ENCODE measurements around the gene SFMBT2.
"Not testable (repeated sequence)": the region's sequence is repeated elsewhere in the genome, so short reads cannot be mapped to it uniquely, and the experiment has no call there.

The SFMBT2 gene

GRCh38 chr10:7225133-7225532, 185.7 kb downstream of the SFMBT2 start:
- no peak for DNase-seq (ENCODE audit: low read depth in 2 of 2)

- DNase-seq (ENCODE audit: low read depth in 2 of 2) = no peak
Measured at GRCh38 chr10:7218968-7219367, 191.9 kb downstream of the SFMBT2 start.

- DNase-seq (ENCODE audit: low read depth in 2 of 2) = not testable (repeated sequence)
Measured at GRCh38 chr10:7212696-7213095, 198.1 kb downstream of the SFMBT2 start.

GRCh38 chr10:7211857-7212577, 198.8 kb downstream of the SFMBT2 start:
- no peak for DNase-seq (ENCODE audit: low read depth in 2 of 2)

- DNase-seq (ENCODE audit: low read depth in 2 of 2) = no peak
Measured at GRCh38 chr10:7210516-7210915, 200.3 kb downstream of the SFMBT2 start.

GRCh38 chr10:7209458-7209857, 201.4 kb downstream of the SFMBT2 start:
- DNase-seq (ENCODE audit: low read depth in 2 of 2) = no peak

- no peak for DNase-seq (ENCODE audit: low read depth in 2 of 2)
Measured at GRCh38 chr10:7206412-7207100, 204.3 kb downstream of the SFMBT2 start.

GRCh38 chr10:7205656-7206055, 205.2 kb downstream of the SFMBT2 start:
- no peak for DNase-seq (ENCODE audit: low read depth in 2 of 2)

- DNase-seq (ENCODE audit: low read depth in 2 of 2) = no peak
Measured at GRCh38 chr10:7202793-7203355, 208.0 kb downstream of the SFMBT2 start.

- DNase-seq (ENCODE audit: low read depth in 2 of 2) = no peak
Measured at GRCh38 chr10:7199152-7199760, 211.6 kb downstream of the SFMBT2 start.

- DNase-seq (ENCODE audit: low read depth in 2 of 2) = no peak
Measured at GRCh38 chr10:7196284-7196683, 214.6 kb downstream of the SFMBT2 start.

GRCh38 chr10:7195118-7195517, 215.7 kb downstream of the SFMBT2 start:
- no peak for DNase-seq (ENCODE audit: low read depth in 2 of 2)

- no peak for DNase-seq (ENCODE audit: low read depth in 2 of 2)
Measured at GRCh38 chr10:7194571-7194970, 216.3 kb downstream of the SFMBT2 start.

- peak in 1 of 2 donors; percentile 1 for DNase-seq (ENCODE audit: low read depth in 2 of 2)
Measured at GRCh38 chr10:7193369-7193768, 217.5 kb downstream of the SFMBT2 start.

GRCh38 chr10:7192831-7193361, 217.9 kb downstream of the SFMBT2 start:
- DNase-seq (ENCODE audit: low read depth in 2 of 2) = peak; percentile 4 to 28

- DNase-seq (ENCODE audit: low read depth in 2 of 2) = no peak
Measured at GRCh38 chr10:7192061-7192460, 218.8 kb downstream of the SFMBT2 start.

GRCh38 chr10:7190772-7191171, 220.1 kb downstream of the SFMBT2 start:
- not testable (repeated sequence) for DNase-seq (ENCODE audit: low read depth in 2 of 2)

- no peak for DNase-seq (ENCODE audit: low read depth in 2 of 2)
Measured at GRCh38 chr10:7189909-7190308, 220.9 kb downstream of the SFMBT2 start.

- no peak for DNase-seq (ENCODE audit: low read depth in 2 of 2)
Measured at GRCh38 chr10:7188456-7189050, 222.3 kb downstream of the SFMBT2 start.

GRCh38 chr10:7186387-7187018, 224.3 kb downstream of the SFMBT2 start:
- no peak for DNase-seq (ENCODE audit: low read depth in 2 of 2)

GRCh38 chr10:7185367-7185690, 225.5 kb downstream of the SFMBT2 start:
- DNase-seq (ENCODE audit: low read depth in 2 of 2) = no peak
